Endodermal cell (in vitro differentiated cells): Measurements from ENCODE around the gene LMX1B. TPM values are rescaled to one million over a fixed set of nuclear protein-coding genes. Genes with fewer than 3 reads are reported as not detected.

ENCODE experiments used
- DNase-seq: peaks from one replicate; pipeline ENCODE4 v3.0.0-alpha.2; 2017
- H3K27ac ChIP-seq: 2 replicates; pipeline ENCODE4 v1.5.1; 2013; ENCODE audit warnings: mild to moderate bottlenecking, low read depth, low read length, moderate library complexity
- H3K27me3 ChIP-seq: 2 replicates; pipeline ENCODE4 v1.6.1; 2013; ENCODE audit warnings: mild to moderate bottlenecking, low read length, moderate library complexity; ENCODE audit not compliant: insufficient read depth, control insufficient read depth, poor library complexity, severe bottlenecking
- H3K36me3 ChIP-seq: 2 replicates; pipeline ENCODE4 v1.7.0; 2013; ENCODE audit warnings: mild to moderate bottlenecking, low read length, moderate library complexity; ENCODE audit not compliant: control insufficient read depth, insufficient read depth
- H3K4me1 ChIP-seq: one replicate; pipeline ENCODE4 v1.7.0; 2013; ENCODE audit warnings: low read length; ENCODE audit not compliant: control insufficient read depth, insufficient read depth
- H3K4me3 ChIP-seq: 2 replicates; pipeline ENCODE4 v1.5.1; 2013; ENCODE audit warnings: mild to moderate bottlenecking, low read length, moderate library complexity
- H3K9ac ChIP-seq: 2 replicates; pipeline ENCODE4 v1.6.1; 2013; ENCODE audit warnings: mild to moderate bottlenecking, low read length, moderate library complexity; ENCODE audit not compliant: poor library complexity, severe bottlenecking; ENCODE audit errors: extremely low read depth
- H3K9me3 ChIP-seq: 2 replicates; pipeline ENCODE4 v1.6.1; 2013; ENCODE audit warnings: mild to moderate bottlenecking, low read length, moderate library complexity; ENCODE audit not compliant: control insufficient read depth
- H3K27ac Mint-ChIP-seq: 2 replicates; pipeline ENCODE4 v1.8.0; 2020; ENCODE audit warnings: mixed read lengths
- H3K27me3 Mint-ChIP-seq: 2 replicates; pipeline ENCODE4 v1.8.0; 2021; ENCODE audit warnings: mild to moderate bottlenecking, mixed read lengths; ENCODE audit not compliant: insufficient read depth
- H3K36me3 Mint-ChIP-seq: 2 replicates; pipeline ENCODE4 v1.8.0; 2020; ENCODE audit warnings: low read depth, mixed read lengths
- H3K4me1 Mint-ChIP-seq: 2 replicates; pipeline ENCODE4 v1.8.0; 2020; ENCODE audit warnings: mixed read lengths
- H3K4me3 Mint-ChIP-seq: 2 replicates; pipeline ENCODE4 v1.8.0; 2020; ENCODE audit warnings: mild to moderate bottlenecking, moderate library complexity, mixed read lengths
- H3K9me3 Mint-ChIP-seq: 2 replicates; pipeline ENCODE4 v1.8.0; 2020; ENCODE audit warnings: mild to moderate bottlenecking, mixed read lengths
- WGBS, 2 experiments: methylation state at CpG; one replicate each; pipeline versions ENCODE4 v1.1.5 to v1.1.7; 2013; ENCODE audit warnings: missing lambda C conversion rate in 2 of 2, mixed read lengths in 1 of 2; ENCODE audit not compliant: insufficient coverage in 1 of 2, insufficient read length in 1 of 2; 5-methylcytosine and 5-hydroxymethylcytosine counted together
- total RNA-seq, 2 donors: library from RNA; stranded (reverse); fragmentation: NEBNext Ultra II Directional in 1 of 2; extraction: Animal tissue kit (Norgen Biotek cat#: 25700) in 1 of 2; gene quantifications; 2 replicates in 1 of 2; 3 replicates in 1 of 2; pipeline ENCODE4 v1.2.1, GENCODE V29; 2021
- TF ChIP-seq, protein P1 (sequence below): fragments of 200-600 bp; sonication (generic); conservative IDR thresholded peaks from 2 replicates; pipeline ENCODE4 v1.5.0; 2021; ENCODE audit warnings: antibody characterized with exemption, mild to moderate bottlenecking

Gene LMX1B
- total RNA-seq, 2 donors from 2014 or later, result 11.1 to 11.4 TPM

DNA sequence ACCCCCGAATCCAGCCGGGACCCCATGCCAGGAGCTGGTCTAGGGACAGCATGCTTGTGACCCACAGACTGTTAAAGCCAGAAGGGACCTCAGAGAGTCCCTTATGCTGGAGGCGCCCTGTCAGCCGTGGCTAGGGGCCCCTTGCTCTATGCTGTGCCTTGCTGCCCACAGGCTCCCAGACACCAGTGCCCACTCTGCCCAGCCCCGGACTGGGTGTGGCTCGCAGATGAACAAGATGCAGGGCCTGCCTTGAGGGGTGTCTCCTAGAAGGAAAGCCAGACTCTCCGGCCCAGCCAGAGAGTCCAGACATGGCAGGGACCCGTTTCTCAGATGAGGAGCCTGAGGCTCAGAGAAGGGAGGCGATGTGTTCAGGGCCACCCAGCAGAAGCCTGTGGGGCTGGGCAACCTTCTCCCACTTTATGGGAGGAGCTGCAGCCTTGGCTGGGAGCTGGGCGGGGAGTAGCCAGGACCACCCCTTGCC lies 85.7 kb downstream of the LMX1B start:
- Mint-ChIP-seq H3K4me3 (no peak overlapping the region), H3K36me3 (peaks cover 7% of the 10 kb centered on the region), H3K4me1 (peaks cover 8% of the 10 kb centered on the region), H3K27me3 (peaks cover 61% of the 10 kb centered on the region), H3K9me3 (no peaks in the 10 kb centered on the region), H3K27ac (no peak overlapping the region)
- peak; percentile 38 for DNase-seq
- TF ChIP-seq, protein P1, sequence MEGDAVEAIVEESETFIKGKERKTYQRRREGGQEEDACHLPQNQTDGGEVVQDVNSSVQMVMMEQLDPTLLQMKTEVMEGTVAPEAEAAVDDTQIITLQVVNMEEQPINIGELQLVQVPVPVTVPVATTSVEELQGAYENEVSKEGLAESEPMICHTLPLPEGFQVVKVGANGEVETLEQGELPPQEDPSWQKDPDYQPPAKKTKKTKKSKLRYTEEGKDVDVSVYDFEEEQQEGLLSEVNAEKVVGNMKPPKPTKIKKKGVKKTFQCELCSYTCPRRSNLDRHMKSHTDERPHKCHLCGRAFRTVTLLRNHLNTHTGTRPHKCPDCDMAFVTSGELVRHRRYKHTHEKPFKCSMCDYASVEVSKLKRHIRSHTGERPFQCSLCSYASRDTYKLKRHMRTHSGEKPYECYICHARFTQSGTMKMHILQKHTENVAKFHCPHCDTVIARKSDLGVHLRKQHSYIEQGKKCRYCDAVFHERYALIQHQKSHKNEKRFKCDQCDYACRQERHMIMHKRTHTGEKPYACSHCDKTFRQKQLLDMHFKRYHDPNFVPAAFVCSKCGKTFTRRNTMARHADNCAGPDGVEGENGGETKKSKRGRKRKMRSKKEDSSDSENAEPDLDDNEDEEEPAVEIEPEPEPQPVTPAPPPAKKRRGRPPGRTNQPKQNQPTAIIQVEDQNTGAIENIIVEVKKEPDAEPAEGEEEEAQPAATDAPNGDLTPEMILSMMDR, result no peak
- H3K4me1 ChIP-seq, result peaks cover 13% of the 10 kb centered on the region
- no peak overlapping the region for H3K9ac ChIP-seq
- no peaks in the 10 kb centered on the region for H3K9me3 ChIP-seq
- H3K4me3 ChIP-seq, result no peak overlapping the region
- H3K27me3 ChIP-seq, result peaks cover 12% of the 10 kb centered on the region
- 94 to 95% methylated on average over 9 to 10 of the region's 10 CpGs for WGBS, 2 experiments
- no peaks in the 10 kb centered on the region for H3K36me3 ChIP-seq
- no peak overlapping the region for H3K27ac ChIP-seq

DNA sequence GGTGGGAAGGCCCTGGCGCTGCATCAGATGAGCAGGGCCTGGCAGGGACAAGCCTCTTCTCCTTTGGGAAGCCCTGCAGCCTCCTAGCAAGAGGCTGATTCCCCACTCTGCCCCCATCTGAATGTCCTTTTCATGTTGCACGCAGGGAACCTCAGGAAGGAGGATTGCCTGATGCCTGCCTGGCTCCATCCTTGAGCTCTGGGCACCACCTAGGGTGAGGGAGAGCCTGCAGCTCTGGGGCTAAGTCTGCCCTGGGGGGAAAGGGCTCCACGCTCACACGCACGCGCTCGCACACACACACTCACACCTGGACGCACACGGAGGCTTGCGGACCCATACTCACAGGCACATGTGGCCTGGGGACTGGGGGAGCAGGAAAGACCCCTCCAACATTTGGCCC lies 86.6 kb downstream of the LMX1B start:
- H3K4me1 ChIP-seq, result peaks cover 13% of the 10 kb centered on the region
- Mint-ChIP-seq H3K9me3 (no peaks in the 10 kb centered on the region), H3K27ac (no peak overlapping the region), H3K4me1 (peaks cover 12% of the 10 kb centered on the region), H3K27me3 (peaks cover 62% of the 10 kb centered on the region), H3K4me3 (no peak overlapping the region), H3K36me3 (peaks cover 7% of the 10 kb centered on the region)
- H3K4me3 ChIP-seq, result no peak overlapping the region
- no peaks in the 10 kb centered on the region for H3K9me3 ChIP-seq
- TF ChIP-seq, protein P1, result no peak
- no peaks in the 10 kb centered on the region for H3K36me3 ChIP-seq
- H3K9ac ChIP-seq, result no peak overlapping the region
- 97 to 98% methylated on average over 9 to 10 of the region's 10 CpGs for WGBS, 2 experiments
- peak; percentile 38 for DNase-seq
- peaks cover 19% of the 10 kb centered on the region for H3K27me3 ChIP-seq
- H3K27ac ChIP-seq, result no peak overlapping the region

DNA sequence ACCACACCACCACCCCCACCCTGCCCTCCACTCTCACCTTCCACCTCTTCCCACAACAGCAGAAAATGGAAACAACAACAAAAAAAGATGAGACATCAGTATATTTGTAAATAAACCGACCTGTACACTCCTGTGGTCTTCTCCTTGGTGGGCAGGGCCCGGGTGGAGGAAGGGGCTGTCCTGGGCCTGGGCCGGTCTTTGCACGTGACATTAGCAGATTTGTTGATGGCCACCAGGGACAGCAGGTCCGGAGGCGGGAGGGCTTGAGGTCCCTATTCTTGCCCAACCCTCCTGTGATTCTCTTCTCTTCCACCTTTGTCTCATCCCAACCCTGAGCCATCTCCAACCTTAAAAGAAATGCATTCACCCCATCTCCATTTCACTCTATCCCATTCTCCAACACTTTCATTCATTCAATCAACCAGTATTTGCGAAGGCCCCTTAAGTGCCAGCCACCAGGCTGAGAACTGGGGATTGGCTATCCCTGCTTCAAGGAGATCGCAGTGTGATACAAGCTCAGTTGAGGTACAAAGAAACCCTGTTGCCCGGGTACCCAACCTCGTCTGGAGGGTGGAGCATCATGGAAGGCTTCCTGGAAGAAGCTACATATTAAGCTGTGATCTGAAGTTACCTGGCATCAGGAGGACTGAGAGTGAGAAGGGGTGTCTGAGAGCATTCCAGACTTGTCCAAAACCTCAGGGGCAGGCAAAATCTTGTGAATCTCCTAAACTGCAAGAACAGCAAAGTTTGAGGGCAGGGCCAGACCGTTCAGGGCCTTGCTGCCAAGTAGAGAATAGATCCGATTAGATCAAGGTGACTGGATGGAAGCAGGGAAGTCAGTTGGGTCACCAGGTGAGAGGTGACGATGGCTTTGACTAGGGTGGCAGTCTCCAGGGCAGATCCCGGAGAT lies 87.4 kb downstream of the LMX1B start:
- Histone ChIP-seq H3K9me3 (no peaks in the 10 kb centered on the region), H3K36me3 (no peaks in the 10 kb centered on the region), H3K27ac (no peak overlapping the region), H3K9ac (no peak overlapping the region), H3K4me1 (peaks cover 13% of the 10 kb centered on the region), H3K4me3 (no peak overlapping the region), H3K27me3 (peaks cover 20% of the 10 kb centered on the region)
- Mint-ChIP-seq H3K4me1 (peaks cover 12% of the 10 kb centered on the region), H3K9me3 (no peaks in the 10 kb centered on the region), H3K27ac (no peak overlapping the region), H3K36me3 (peaks cover 7% of the 10 kb centered on the region), H3K4me3 (no peak overlapping the region), H3K27me3 (peaks cover 66% of the 10 kb centered on the region)
- TF ChIP-seq, protein P1, result peak; percentile 52
- 75 to 79% methylated on average over 10 to 14 of the region's 14 CpGs for WGBS, 2 experiments
- peak; percentile 63 for DNase-seq
